Choroid plexus epithelial cell (primary cell): ENCODE results near the gene ABCC10.
A peak's percentile ranks its signal among the peaks of the same experiment; 100 is the strongest.
"Not testable (repeated sequence)": the region's sequence is repeated elsewhere in the genome, so short reads cannot be mapped to it uniquely, and the experiment has no call there.

ENCODE experiments used
- DNase-seq: peaks from one replicate; pipeline ENCODE4 v3.0.0-alpha.2; 2010; ENCODE audit warnings: low read depth
- H3K4me3 ChIP-seq: 2 replicates; pipeline ENCODE4 v1.5.1; 2011; ENCODE audit warnings: low read depth, mild to moderate bottlenecking, control low read depth, low read length, moderate library complexity
- TF ChIP-seq, protein P1 (sequence below): conservative IDR thresholded peaks from 2 replicates; pipeline ENCODE4 v1.5.1; 2011; ENCODE audit warnings: low read depth, mild to moderate bottlenecking, control low read depth, inconsistent platforms, low read length, moderate library complexity

Gene ABCC10

DNA sequence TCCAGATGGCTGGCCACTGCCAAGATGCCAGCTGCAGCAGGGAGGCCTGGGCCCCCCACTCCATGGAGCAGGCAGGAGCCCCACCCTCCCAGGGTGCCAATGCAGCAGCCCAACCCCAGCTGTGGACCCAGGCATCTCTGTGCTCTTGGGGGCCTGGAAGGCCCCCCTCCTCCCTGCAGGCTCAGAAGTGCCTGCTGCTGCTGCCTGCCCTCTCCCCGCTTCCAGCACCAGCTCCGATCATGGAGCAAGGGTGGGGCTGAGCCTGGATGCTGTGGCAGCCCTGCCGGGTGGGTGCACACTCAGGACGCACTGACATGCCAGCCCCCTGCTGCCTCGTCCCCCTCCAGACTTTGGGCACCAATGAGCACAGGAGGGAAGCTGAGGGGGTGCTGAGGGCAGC, 14.8 kb upstream of the ABCC10 start:
- no peak for DNase-seq
- TF ChIP-seq, protein P1, sequence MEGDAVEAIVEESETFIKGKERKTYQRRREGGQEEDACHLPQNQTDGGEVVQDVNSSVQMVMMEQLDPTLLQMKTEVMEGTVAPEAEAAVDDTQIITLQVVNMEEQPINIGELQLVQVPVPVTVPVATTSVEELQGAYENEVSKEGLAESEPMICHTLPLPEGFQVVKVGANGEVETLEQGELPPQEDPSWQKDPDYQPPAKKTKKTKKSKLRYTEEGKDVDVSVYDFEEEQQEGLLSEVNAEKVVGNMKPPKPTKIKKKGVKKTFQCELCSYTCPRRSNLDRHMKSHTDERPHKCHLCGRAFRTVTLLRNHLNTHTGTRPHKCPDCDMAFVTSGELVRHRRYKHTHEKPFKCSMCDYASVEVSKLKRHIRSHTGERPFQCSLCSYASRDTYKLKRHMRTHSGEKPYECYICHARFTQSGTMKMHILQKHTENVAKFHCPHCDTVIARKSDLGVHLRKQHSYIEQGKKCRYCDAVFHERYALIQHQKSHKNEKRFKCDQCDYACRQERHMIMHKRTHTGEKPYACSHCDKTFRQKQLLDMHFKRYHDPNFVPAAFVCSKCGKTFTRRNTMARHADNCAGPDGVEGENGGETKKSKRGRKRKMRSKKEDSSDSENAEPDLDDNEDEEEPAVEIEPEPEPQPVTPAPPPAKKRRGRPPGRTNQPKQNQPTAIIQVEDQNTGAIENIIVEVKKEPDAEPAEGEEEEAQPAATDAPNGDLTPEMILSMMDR: no peak

DNA sequence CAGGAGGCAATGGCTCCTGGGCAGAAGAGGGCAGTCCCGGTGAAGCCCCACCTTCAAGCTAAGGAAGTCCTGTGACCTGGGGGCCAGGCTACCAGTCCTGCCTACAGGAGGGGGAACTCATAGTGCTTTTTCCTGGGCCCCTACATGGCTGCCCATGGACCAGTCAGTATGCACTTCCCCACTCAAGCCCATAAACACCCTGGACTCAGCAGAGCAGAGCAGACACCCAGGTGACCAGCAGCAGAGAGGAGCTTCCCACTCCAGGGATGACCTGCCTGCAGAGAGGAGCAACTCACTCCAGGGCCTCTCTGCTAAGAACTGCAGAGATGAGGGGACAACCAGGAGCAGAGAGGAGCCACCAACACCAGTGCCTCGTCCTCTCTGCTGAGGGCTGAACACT, 14.3 kb upstream of the ABCC10 start:
- no peak overlapping the region for H3K4me3 ChIP-seq
- DNase-seq: no peak
- TF ChIP-seq, protein P1: no peak

More for the DNA sequence above, 14.8 kb upstream of the ABCC10 start:
- H3K4me3 ChIP-seq: no peak overlapping the region

DNA sequence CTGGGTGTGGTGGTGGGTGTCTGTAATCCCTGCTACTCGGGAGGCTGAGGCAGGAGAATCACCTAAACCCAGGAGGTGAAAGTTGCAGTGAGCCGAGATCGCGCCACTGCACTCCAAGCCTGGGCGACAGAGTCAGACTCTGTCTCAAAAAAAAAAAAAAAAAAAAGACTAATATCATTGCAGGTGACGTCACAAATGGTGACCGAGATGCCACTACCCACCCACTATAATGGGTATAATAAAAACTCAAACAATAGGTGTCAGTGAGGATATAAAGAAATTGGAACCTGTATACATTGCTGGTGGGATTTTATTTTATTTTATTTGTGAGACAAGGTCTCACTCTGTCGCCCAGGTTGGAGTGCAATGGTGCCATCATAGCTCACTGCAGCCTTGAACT, 12.1 kb upstream of the ABCC10 start:
- DNase-seq, H3K4me3 ChIP-seq: not testable (repeated sequence)

DNA sequence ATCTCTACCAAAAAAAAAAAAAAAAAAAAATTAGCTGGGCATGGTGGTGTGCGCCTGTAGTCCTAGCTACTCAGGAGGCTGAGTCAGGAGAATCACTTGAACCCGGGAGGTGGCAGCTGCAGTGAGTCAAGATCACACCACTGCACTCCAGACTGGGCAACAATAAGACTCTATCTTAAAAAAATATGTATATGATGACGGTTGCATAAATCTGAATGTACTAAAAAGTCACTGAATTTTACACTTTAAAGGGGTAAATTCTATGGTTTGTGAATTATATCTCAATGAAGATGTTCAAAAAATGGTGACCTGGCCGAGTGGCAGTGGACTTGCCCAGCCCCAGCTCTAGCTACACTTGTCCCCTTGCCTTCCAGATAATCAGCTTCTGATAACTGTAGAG, 10.4 kb upstream of the ABCC10 start:
- H3K4me3 ChIP-seq: no peak overlapping the region
- TF ChIP-seq, protein P1: no peak
- DNase-seq: no peak

DNA sequence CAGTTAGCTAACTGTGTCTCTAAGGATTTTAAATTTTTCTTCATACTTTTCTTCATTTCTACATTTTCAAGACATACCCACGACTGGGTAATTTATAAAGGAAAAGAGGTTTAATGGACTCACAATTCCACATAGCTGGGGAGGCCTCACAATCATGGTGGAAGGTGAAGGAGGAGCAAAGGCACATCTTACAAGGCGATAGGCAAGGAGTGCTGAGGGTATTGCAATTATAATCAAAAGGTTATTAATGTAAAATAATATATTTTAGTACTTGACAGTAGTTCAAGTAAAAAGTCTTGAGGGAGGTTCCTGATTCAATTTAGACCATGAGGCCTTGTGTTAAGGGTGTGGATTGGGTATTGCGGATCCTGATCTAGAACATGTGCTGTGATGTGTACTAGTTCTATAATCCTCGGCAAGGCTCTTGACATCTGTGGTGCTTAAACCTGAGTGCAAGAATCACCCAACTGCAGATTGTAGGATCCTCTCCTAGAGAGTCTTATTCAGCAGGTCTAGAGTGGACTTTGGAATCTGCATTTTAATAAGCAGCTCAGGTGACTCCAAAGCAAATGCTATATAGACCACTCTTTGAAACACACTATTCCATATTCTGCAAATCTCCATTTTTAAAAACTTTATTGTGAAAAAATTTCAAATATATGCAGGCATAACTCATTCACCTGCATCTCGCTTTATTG, 7.2 kb upstream of the ABCC10 start:
- DNase-seq: no peak
- H3K4me3 ChIP-seq: no peak overlapping the region
- TF ChIP-seq, protein P1: no peak

DNA sequence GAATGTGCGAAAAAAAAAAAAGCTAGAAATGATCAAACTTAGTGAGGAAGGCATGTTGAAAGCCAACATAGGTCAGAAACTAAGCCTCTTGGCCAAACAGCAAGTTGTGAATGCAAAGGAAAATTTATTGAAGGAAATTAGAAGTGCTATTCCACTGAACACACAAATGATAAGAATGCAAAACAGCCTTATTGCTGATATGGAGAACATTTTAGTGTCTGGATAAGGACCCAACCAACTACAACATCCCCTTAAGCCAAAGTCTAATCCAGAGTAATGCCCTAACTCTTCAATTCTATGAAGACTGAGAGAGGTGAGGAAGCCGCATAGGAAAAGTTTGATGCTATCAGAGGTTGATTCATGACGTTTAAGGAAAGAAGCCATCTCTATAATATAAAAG, 5.5 kb upstream of the ABCC10 start:
- TF ChIP-seq, protein P1: no peak
- H3K4me3 ChIP-seq: no peak overlapping the region
- no peak for DNase-seq

DNA sequence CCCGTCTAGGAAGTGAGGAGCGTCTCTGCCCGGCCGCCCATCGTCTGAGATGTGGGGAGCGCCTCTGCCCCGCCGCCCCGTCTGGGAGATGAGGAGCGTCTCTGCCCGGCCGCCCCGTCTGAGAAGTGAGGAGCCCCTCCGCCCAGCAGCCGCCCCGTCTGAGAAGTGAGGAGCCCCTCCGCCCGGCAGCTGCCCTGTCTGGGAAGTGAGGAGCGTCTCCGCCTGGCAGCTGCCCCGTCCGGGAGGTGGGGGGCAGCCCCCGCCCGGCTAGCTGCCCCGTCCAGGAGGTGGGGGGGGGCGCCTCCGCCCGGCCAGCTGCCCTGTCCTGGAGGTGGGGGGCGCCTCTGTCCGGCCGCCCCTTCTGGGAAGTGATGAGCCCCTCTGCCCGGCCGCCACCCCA, 2.3 kb upstream of the ABCC10 start:
- DNase-seq, H3K4me3 ChIP-seq: not testable (repeated sequence)

DNA sequence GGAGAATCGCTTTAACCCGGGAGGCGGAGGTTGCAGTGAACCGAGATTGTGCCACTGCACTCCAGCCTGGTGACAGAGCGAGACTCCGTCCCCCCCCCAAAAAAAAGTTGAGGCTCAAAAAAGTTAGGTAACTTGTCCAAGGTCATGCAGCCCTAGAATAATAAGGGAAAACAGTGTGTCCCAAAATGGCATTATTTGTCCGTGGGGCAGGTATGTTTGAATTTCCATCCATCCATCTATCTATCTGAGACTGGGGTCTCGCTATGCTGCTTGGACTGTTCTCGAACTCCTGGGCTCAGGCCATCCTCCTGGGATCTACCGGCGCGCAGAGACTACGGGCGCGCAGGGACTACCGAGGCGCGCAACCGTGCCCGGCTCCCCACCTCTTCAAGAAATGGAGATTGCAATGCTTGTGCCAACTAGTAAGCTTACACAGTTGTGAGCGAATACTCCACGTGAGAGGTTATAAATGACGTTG, 374 bp upstream of the ABCC10 start:
- no peak for DNase-seq
- TF ChIP-seq, protein P1: no peak
- H3K4me3 ChIP-seq: peak overlapping the region; percentile 98
